ENCODE data around the gene DOK7. TPM values are rescaled to one million over a fixed set of nuclear protein-coding genes. Genes with fewer than 3 reads are reported as not detected.
A peak's percentile ranks its signal among the peaks of the same experiment; 100 is the strongest.

The DOK7 gene
- total RNA-seq, 1 donor from 2014 or later: 5.1 TPM

DNA sequence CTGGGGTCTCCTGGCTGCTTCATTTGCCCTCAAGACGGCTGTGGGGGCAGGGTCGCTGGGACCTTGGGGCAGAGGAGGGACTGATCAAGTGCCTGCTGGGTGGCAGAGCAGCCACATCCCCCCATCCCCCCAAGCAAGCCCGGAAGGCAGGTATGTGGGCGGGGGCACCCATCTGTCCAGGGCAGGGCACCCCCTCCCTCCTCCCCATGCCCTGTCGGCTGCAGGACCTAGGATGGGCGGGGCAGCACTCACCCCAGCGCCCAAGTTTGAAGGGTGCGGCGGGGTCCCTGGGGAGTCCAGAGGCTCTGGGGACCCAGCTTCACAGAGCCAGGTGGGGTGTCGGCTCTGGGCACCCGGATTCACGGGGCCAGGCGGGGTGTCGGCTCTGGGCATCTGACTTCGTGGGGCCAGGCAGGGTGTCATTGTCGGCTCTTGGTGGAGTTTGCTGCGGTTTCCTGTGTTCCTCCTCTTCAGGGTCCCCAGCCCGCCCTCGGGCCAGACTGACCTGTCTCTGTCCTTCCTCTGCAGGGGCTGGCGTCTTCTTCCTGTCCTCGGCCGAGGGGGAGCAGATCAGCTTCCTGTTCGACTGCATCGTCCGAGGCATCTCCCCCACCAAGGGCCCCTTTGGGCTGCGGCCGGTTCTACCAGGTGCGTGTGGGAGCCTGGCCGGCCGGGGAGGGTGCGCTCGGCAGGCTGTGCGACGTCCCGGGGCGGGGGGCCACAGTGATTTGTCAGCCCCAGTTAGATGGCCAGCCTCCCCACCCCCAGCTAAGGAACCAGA is 22.1 kb downstream of the DOK7 start:
- H3K4me3 Mint-ChIP-seq (ENCODE audit: unreplicated experiment): no peak overlapping the region
- no peak for TF ChIP-seq CTCF (IDR thresholded peaks at IDR 0.05; ENCODE audit: partially characterized antibody, unreplicated experiment)
- peaks cover 3% of the 10 kb centered on the region for H3K9me3 Mint-ChIP-seq (ENCODE audit: unreplicated experiment)
- H3K4me1 Mint-ChIP-seq (ENCODE audit: low read depth, unreplicated experiment): peaks cover 4% of the 10 kb centered on the region
- DNase-seq: no peak
- no peak overlapping the region for H3K27ac Mint-ChIP-seq (ENCODE audit: unreplicated experiment)
- peaks cover 3% of the 10 kb centered on the region for H3K27me3 Mint-ChIP-seq (ENCODE audit: unreplicated experiment)
- no peaks in the 10 kb centered on the region for H3K36me3 Mint-ChIP-seq (ENCODE audit: unreplicated experiment)

GRCh38 chr4:3485886-3486540 is 22.9 kb downstream of the DOK7 start:
- no peak for DNase-seq
- Mint-ChIP-seq H3K27ac (ENCODE audit: unreplicated experiment) (no peak overlapping the region), H3K4me3 (ENCODE audit: unreplicated experiment) (no peak overlapping the region), H3K9me3 (ENCODE audit: unreplicated experiment) (peaks cover 3% of the 10 kb centered on the region), H3K36me3 (ENCODE audit: unreplicated experiment) (no peaks in the 10 kb centered on the region), H3K4me1 (ENCODE audit: low read depth, unreplicated experiment) (peaks cover 3% of the 10 kb centered on the region), H3K27me3 (ENCODE audit: unreplicated experiment) (peaks cover 3% of the 10 kb centered on the region)
- no peak for TF ChIP-seq CTCF (IDR thresholded peaks at IDR 0.05; ENCODE audit: partially characterized antibody, unreplicated experiment)

DNA sequence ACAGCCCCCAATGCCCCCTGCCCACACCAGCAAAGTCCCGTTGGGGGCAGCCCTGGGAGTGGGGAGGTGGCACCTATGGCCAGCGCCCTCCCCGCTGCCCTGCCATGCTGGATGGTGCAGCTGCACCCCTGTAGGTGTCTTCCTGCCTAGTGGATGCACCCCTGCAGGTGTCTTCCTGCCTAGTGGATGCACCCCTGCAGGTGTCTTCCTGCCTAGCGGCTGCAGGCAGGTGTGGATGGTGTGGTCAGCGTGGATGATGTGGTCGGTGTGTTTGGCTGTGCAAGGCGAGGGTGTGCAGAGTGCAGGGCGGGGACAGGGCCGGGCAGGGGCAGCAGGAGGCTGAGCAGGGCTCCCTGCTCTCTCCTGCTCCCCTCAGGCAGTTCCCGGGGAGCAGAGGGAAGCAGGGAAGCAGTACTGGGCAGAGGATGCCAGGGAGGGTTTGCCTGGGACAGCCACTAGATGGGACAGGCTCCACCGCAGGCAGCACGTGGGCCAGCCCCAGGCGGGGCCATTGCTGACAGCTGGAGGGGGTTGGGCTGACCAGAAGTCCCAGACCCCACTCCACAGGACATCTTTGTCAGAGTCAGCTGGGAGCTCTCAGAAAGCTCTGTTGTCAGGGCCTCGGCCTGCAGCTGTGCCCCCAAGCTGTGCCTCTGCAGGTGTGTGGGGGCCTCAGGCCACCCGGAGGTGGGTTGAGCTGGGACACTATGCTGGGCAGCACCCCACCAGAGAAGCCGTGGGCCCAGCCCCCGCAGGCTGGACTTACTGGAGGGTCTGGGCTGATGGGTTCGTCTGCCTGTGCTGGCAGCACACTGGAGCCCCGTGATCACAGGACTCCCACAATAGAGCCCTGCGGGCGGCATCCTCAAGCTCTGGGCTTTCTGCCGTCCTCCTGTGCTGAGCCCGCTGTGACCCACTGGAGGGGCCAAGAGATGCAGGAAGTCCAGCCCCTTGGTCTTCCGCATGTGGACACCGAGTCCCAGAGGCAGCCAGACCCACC is 23.7 kb downstream of the DOK7 start:
- H3K9me3 Mint-ChIP-seq (ENCODE audit: unreplicated experiment): peaks cover 5% of the 10 kb centered on the region
- H3K27me3 Mint-ChIP-seq (ENCODE audit: unreplicated experiment): peaks cover 5% of the 10 kb centered on the region
- peaks cover 1% of the 10 kb centered on the region for H3K4me1 Mint-ChIP-seq (ENCODE audit: low read depth, unreplicated experiment)
- H3K4me3 Mint-ChIP-seq (ENCODE audit: unreplicated experiment): no peak overlapping the region
- no peak for TF ChIP-seq CTCF (IDR thresholded peaks at IDR 0.05; ENCODE audit: partially characterized antibody, unreplicated experiment)
- no peaks in the 10 kb centered on the region for H3K36me3 Mint-ChIP-seq (ENCODE audit: unreplicated experiment)
- DNase-seq: peak; percentile 58
- H3K27ac Mint-ChIP-seq (ENCODE audit: unreplicated experiment): peak overlapping the region; percentile 77

- Mint-ChIP-seq H3K4me3 (ENCODE audit: unreplicated experiment) (no peak overlapping the region), H3K36me3 (ENCODE audit: unreplicated experiment) (no peaks in the 10 kb centered on the region), H3K9me3 (ENCODE audit: unreplicated experiment) (peaks cover 3% of the 10 kb centered on the region), H3K27me3 (ENCODE audit: unreplicated experiment) (peaks cover 5% of the 10 kb centered on the region), H3K27ac (ENCODE audit: unreplicated experiment) (no peak overlapping the region), H3K4me1 (ENCODE audit: low read depth, unreplicated experiment) (peaks cover 1% of the 10 kb centered on the region)
- no peak for DNase-seq
- no peak for TF ChIP-seq CTCF (IDR thresholded peaks at IDR 0.05; ENCODE audit: partially characterized antibody, unreplicated experiment)
These were observed 24.8 kb downstream of the DOK7 start for GRCh38 chr4:3487861-3488260.
